ENCODE data around the gene PRDX4. TPM values are rescaled to one million over a fixed set of nuclear protein-coding genes. Genes with fewer than 3 reads are reported as not detected.

Gene PRDX4
- polyA plus RNA-seq, 1 donor (not counting 4 experiments of a cell fraction or from before 2014, with no cell fraction given), result 101 TPM

DNA sequence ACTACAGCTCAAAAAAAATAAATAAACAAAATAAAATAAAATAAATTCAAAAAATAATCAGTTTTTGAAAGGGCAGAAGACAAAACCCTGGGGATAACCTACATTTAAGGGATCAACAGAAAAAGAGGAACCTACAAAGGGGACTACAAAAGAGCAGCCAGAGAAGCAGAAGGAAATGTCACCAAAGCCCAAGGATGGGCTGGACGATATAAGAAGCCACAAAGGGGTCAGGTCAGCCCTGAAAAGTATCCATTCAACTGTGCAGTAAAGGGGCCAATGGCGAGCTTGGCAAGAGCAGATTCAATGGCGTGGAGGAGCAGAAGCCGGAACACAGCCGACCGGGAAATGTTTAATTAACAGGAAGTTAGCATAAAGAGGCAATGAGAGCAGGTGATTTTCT is 58.9 kb downstream of the PRDX4 start:
- TF ChIP-seq EZH2 (IDR thresholded peaks at IDR 0.05; ENCODE audit: low read length) (no peak), CTCF (optimal IDR thresholded peaks at IDR 0.05 in 1 of 3, IDR thresholded peaks at IDR 0.05 in 1 of 3, conservative IDR thresholded peaks at IDR 0.05 in 1 of 3; ENCODE audit: extremely low read depth in 1 of 3, insufficient read depth in 2 of 3, low read length in 3 of 3) (no peak)
- no peak overlapping the region for H2AFZ ChIP-seq (ENCODE audit: control insufficient read depth, low read length)
- H3K4me1 ChIP-seq (ENCODE audit: control insufficient read depth, extremely low read depth, insufficient read depth, low read length), result no peaks in the 10 kb centered on the region
- no peaks in the 10 kb centered on the region for H3K27me3 ChIP-seq (ENCODE audit: control insufficient read depth, extremely low read depth, insufficient read depth, low read length)
- no peak for DNase-seq (ENCODE audit: low read depth, low spot score)
- dilution Hi-C loops (cut with MboI; ENCODE audit: extremely low pct_ligation_motif_present, low sequenced_read_pairs), result no loop called here
- no peak overlapping the region for H3K27ac ChIP-seq (ENCODE audit: control insufficient read depth, insufficient read depth, low read length)
- no peaks in the 10 kb centered on the region for H4K20me1 ChIP-seq (ENCODE audit: control insufficient read depth, extremely low read depth, insufficient read depth, low read length)
- H3K9ac ChIP-seq (ENCODE audit: control insufficient read depth, extremely low read depth, insufficient read depth, low read length), result no peak overlapping the region
- no peaks in the 10 kb centered on the region for H3K9me1 ChIP-seq (ENCODE audit: control insufficient read depth, extremely low read depth, insufficient read depth, low read length)
- no peak overlapping the region for H3K4me2 ChIP-seq (ENCODE audit: control insufficient read depth, extremely low read depth, insufficient read depth, low read depth, low read length)
- H3K4me3 ChIP-seq (ENCODE audit: control insufficient read depth in 2 of 3, extremely low read depth in 1 of 3, insufficient read depth in 2 of 3, low read depth in 1 of 3, low read length in 3 of 3), result no peak overlapping the region
- no peak for FAIRE-seq
- H3K9me3 ChIP-seq (ENCODE audit: control insufficient read depth, low read depth, low read length), result no peaks in the 10 kb centered on the region
- H3K36me3 ChIP-seq (ENCODE audit: control insufficient read depth in 2 of 2, extremely low read depth in 1 of 2, insufficient read depth in 2 of 2, low read length in 2 of 2), result peaks cover 0 to 4% of the 10 kb centered on the region in 2 experiments
- H3K79me2 ChIP-seq (ENCODE audit: control insufficient read depth, insufficient read depth, low read length), result peaks cover 10% of the 10 kb centered on the region

GRCh38 chrX:23727206-23727605 is 59.9 kb downstream of the PRDX4 start:
- no peak overlapping the region for H3K4me3 ChIP-seq (ENCODE audit: control insufficient read depth in 2 of 3, extremely low read depth in 1 of 3, insufficient read depth in 2 of 3, low read depth in 1 of 3, low read length in 3 of 3)
- peaks cover 0 to 2% of the 10 kb centered on the region in 2 experiments for H3K36me3 ChIP-seq (ENCODE audit: control insufficient read depth in 2 of 2, extremely low read depth in 1 of 2, insufficient read depth in 2 of 2, low read length in 2 of 2)
- H3K4me1 ChIP-seq (ENCODE audit: control insufficient read depth, extremely low read depth, insufficient read depth, low read length), result no peaks in the 10 kb centered on the region
- no peaks in the 10 kb centered on the region for H4K20me1 ChIP-seq (ENCODE audit: control insufficient read depth, extremely low read depth, insufficient read depth, low read length)
- FAIRE-seq, result no peak
- H3K9me3 ChIP-seq (ENCODE audit: control insufficient read depth, low read depth, low read length), result no peaks in the 10 kb centered on the region
- TF ChIP-seq EZH2 (IDR thresholded peaks at IDR 0.05; ENCODE audit: low read length) (no peak), CTCF (optimal IDR thresholded peaks at IDR 0.05 in 1 of 3, IDR thresholded peaks at IDR 0.05 in 1 of 3, conservative IDR thresholded peaks at IDR 0.05 in 1 of 3; ENCODE audit: extremely low read depth in 1 of 3, insufficient read depth in 2 of 3, low read length in 3 of 3) (no peak)
- H3K79me2 ChIP-seq (ENCODE audit: control insufficient read depth, insufficient read depth, low read length), result peaks cover 12% of the 10 kb centered on the region
- H3K9ac ChIP-seq (ENCODE audit: control insufficient read depth, extremely low read depth, insufficient read depth, low read length), result no peak overlapping the region
- no peak overlapping the region for H3K27ac ChIP-seq (ENCODE audit: control insufficient read depth, insufficient read depth, low read length)
- H2AFZ ChIP-seq (ENCODE audit: control insufficient read depth, low read length), result no peak overlapping the region
- no peak overlapping the region for H3K4me2 ChIP-seq (ENCODE audit: control insufficient read depth, extremely low read depth, insufficient read depth, low read depth, low read length)
- no peak for DNase-seq (ENCODE audit: low read depth, low spot score)
- H3K9me1 ChIP-seq (ENCODE audit: control insufficient read depth, extremely low read depth, insufficient read depth, low read length), result no peaks in the 10 kb centered on the region
- dilution Hi-C loops (cut with MboI; ENCODE audit: extremely low pct_ligation_motif_present, low sequenced_read_pairs), result no loop called here
- H3K27me3 ChIP-seq (ENCODE audit: control insufficient read depth, extremely low read depth, insufficient read depth, low read length), result no peaks in the 10 kb centered on the region

Measured in keratinocyte (primary cell).